Stimulated activated CD4-positive, alpha-beta T cell treated with anti-CD3 and anti-CD28 coated beads, TNF-alpha, amount 100 ng/mL, for 4 hours (primary cell): Measurements from ENCODE around the gene FAM151B.
"Not testable (repeated sequence)": the region's sequence is repeated elsewhere in the genome, so short reads cannot be mapped to it uniquely, and the experiment has no call there.

Source experiments
- DNase-seq, 3 experiments: peaks; one replicate each; pipeline ENCODE4 v3.0.0-alpha.2; 2020; ENCODE audit warnings: low read depth in 3 of 3

FAM151B gene

GRCh38 chr5:80487829-80488721 lies at the start of gene FAM151B:
TSS of gene FAM151B (plus strand) at chr5:80488100. CDS start at chr5:80488124, 24 bp downstream.
- peak; percentile 52 to 61 (median 53) for DNase-seq

GRCh38 chr5:80438739-80439138 lies 49.2 kb upstream of the FAM151B start:
- no peak for DNase-seq

- no peak for DNase-seq
Measured at GRCh38 chr5:80439213-80439612, 48.7 kb upstream of the FAM151B start.

- DNase-seq = no peak
Measured at GRCh38 chr5:80442742-80443141, 45.2 kb upstream of the FAM151B start.

- DNase-seq = no peak
Measured at GRCh38 chr5:80453366-80453765, 34.5 kb upstream of the FAM151B start.

GRCh38 chr5:80463269-80463668 lies 24.6 kb upstream of the FAM151B start:
- no peak for DNase-seq

GRCh38 chr5:80466669-80467485 lies 21.0 kb upstream of the FAM151B start:
- no peak for DNase-seq

- DNase-seq = no peak
Measured at GRCh38 chr5:80468131-80468530, 19.8 kb upstream of the FAM151B start.

- not testable (repeated sequence) for DNase-seq
Measured at GRCh38 chr5:80470631-80471030, 17.3 kb upstream of the FAM151B start.

- no peak for DNase-seq
Measured at GRCh38 chr5:80474929-80475328, 13.0 kb upstream of the FAM151B start.

GRCh38 chr5:80479713-80480112 lies 8.2 kb upstream of the FAM151B start:
- no peak for DNase-seq

GRCh38 chr5:80480354-80480753 lies 7.5 kb upstream of the FAM151B start:
- no peak for DNase-seq

- DNase-seq = no peak
Measured at GRCh38 chr5:80481019-80481893, 6.6 kb upstream of the FAM151B start.

- no peak for DNase-seq
Measured at GRCh38 chr5:80482578-80482977, 5.3 kb upstream of the FAM151B start.

GRCh38 chr5:80483636-80484232 lies 4.2 kb upstream of the FAM151B start:
- no peak for DNase-seq

- DNase-seq = no peak
Measured at GRCh38 chr5:80487444-80487828, 464 bp upstream of the FAM151B start.

GRCh38 chr5:80491296-80491695 lies 3.4 kb downstream of the FAM151B start:
- DNase-seq = no peak

- DNase-seq = no peak
Measured at GRCh38 chr5:80492741-80493140, 4.8 kb downstream of the FAM151B start.

- DNase-seq = not testable (repeated sequence)
Measured at GRCh38 chr5:80493443-80493842, 5.5 kb downstream of the FAM151B start.

GRCh38 chr5:80495891-80496290 lies 8.0 kb downstream of the FAM151B start:
- no peak for DNase-seq

GRCh38 chr5:80502800-80503199 lies 14.9 kb downstream of the FAM151B start:
- DNase-seq = no peak
